ENCODE results near the gene GPSM1.

GPSM1 gene

GRCh38 chr9:136286359-136286986, 40.9 kb upstream of the GPSM1 start:
- Mint-ChIP-seq H3K36me3 (ENCODE audit: low read depth) (no peaks in the 10 kb centered on the region), H3K4me1 (ENCODE audit: low read depth) (peaks cover 4% of the 10 kb centered on the region), H3K27me3 (peaks cover 8% of the 10 kb centered on the region), H3K9me3 (no peaks in the 10 kb centered on the region), H3K4me3 (no peak overlapping the region), H3K27ac (no peak overlapping the region)
- no peak for DNase-seq

- Mint-ChIP-seq H3K4me3 (no peak overlapping the region), H3K27ac (no peak overlapping the region), H3K4me1 (ENCODE audit: low read depth) (peaks cover 4% of the 10 kb centered on the region), H3K36me3 (ENCODE audit: low read depth) (no peaks in the 10 kb centered on the region), H3K27me3 (peaks cover 8% of the 10 kb centered on the region), H3K9me3 (no peaks in the 10 kb centered on the region)
- DNase-seq: no peak
These were observed 40.4 kb upstream of the GPSM1 start for GRCh38 chr9:136286987-136287379.

GRCh38 chr9:136287960-136288753, 39.2 kb upstream of the GPSM1 start:
- H3K27ac Mint-ChIP-seq: no peak overlapping the region
- DNase-seq: no peak
- H3K4me3 Mint-ChIP-seq: no peak overlapping the region
- peaks cover 8% of the 10 kb centered on the region for H3K27me3 Mint-ChIP-seq
- H3K9me3 Mint-ChIP-seq: no peaks in the 10 kb centered on the region
- H3K4me1 Mint-ChIP-seq (ENCODE audit: low read depth): peaks cover 4% of the 10 kb centered on the region
- H3K36me3 Mint-ChIP-seq (ENCODE audit: low read depth): no peaks in the 10 kb centered on the region

- H3K4me1 Mint-ChIP-seq (ENCODE audit: low read depth): no peaks in the 10 kb centered on the region
- H3K4me3 Mint-ChIP-seq: no peak overlapping the region
- no peak for DNase-seq
- H3K27me3 Mint-ChIP-seq: peaks cover 2% of the 10 kb centered on the region
- no peaks in the 10 kb centered on the region for H3K9me3 Mint-ChIP-seq
- no peak overlapping the region for H3K27ac Mint-ChIP-seq
- H3K36me3 Mint-ChIP-seq (ENCODE audit: low read depth): no peaks in the 10 kb centered on the region
These were observed 37.5 kb upstream of the GPSM1 start for GRCh38 chr9:136289651-136290507.

- Mint-ChIP-seq H3K27ac (no peak overlapping the region), H3K4me3 (no peak overlapping the region), H3K36me3 (ENCODE audit: low read depth) (no peaks in the 10 kb centered on the region), H3K9me3 (no peaks in the 10 kb centered on the region), H3K4me1 (ENCODE audit: low read depth) (no peaks in the 10 kb centered on the region), H3K27me3 (peaks cover 2% of the 10 kb centered on the region)
- DNase-seq: no peak
These were observed 36.8 kb upstream of the GPSM1 start for GRCh38 chr9:136290508-136291000.

- Mint-ChIP-seq H3K9me3 (no peaks in the 10 kb centered on the region), H3K27me3 (peaks cover 2% of the 10 kb centered on the region), H3K36me3 (ENCODE audit: low read depth) (no peaks in the 10 kb centered on the region), H3K27ac (no peak overlapping the region), H3K4me3 (no peak overlapping the region), H3K4me1 (ENCODE audit: low read depth) (no peaks in the 10 kb centered on the region)
- no peak for DNase-seq
These were observed 35.9 kb upstream of the GPSM1 start for GRCh38 chr9:136291306-136292025.

GRCh38 chr9:136292026-136292538, 35.3 kb upstream of the GPSM1 start:
- H3K9me3 Mint-ChIP-seq: no peaks in the 10 kb centered on the region
- H3K4me1 Mint-ChIP-seq (ENCODE audit: low read depth): no peaks in the 10 kb centered on the region
- DNase-seq: no peak
- H3K27me3 Mint-ChIP-seq: no peaks in the 10 kb centered on the region
- H3K36me3 Mint-ChIP-seq (ENCODE audit: low read depth): no peaks in the 10 kb centered on the region
- H3K27ac Mint-ChIP-seq: no peak overlapping the region
- no peak overlapping the region for H3K4me3 Mint-ChIP-seq

GRCh38 chr9:136292591-136293448, 34.5 kb upstream of the GPSM1 start:
- H3K4me3 Mint-ChIP-seq: no peak overlapping the region
- H3K27me3 Mint-ChIP-seq: no peaks in the 10 kb centered on the region
- DNase-seq: no peak
- no peaks in the 10 kb centered on the region for H3K4me1 Mint-ChIP-seq (ENCODE audit: low read depth)
- H3K36me3 Mint-ChIP-seq (ENCODE audit: low read depth): no peaks in the 10 kb centered on the region
- H3K9me3 Mint-ChIP-seq: no peaks in the 10 kb centered on the region
- no peak overlapping the region for H3K27ac Mint-ChIP-seq

- Mint-ChIP-seq H3K9me3 (no peaks in the 10 kb centered on the region), H3K27me3 (no peaks in the 10 kb centered on the region), H3K36me3 (ENCODE audit: low read depth) (no peaks in the 10 kb centered on the region), H3K4me1 (ENCODE audit: low read depth) (no peaks in the 10 kb centered on the region), H3K27ac (no peak overlapping the region), H3K4me3 (no peak overlapping the region)
- no peak for DNase-seq
These were observed 33.8 kb upstream of the GPSM1 start for GRCh38 chr9:136293476-136294077.

- no peaks in the 10 kb centered on the region for H3K27me3 Mint-ChIP-seq
- no peaks in the 10 kb centered on the region for H3K9me3 Mint-ChIP-seq
- H3K36me3 Mint-ChIP-seq (ENCODE audit: low read depth): no peaks in the 10 kb centered on the region
- no peaks in the 10 kb centered on the region for H3K4me1 Mint-ChIP-seq (ENCODE audit: low read depth)
- no peak for DNase-seq
- no peak overlapping the region for H3K27ac Mint-ChIP-seq
- no peak overlapping the region for H3K4me3 Mint-ChIP-seq
These were observed 32.9 kb upstream of the GPSM1 start for GRCh38 chr9:136294437-136294836.

GRCh38 chr9:136295055-136295454, 32.3 kb upstream of the GPSM1 start:
- Mint-ChIP-seq H3K9me3 (no peaks in the 10 kb centered on the region), H3K27ac (no peak overlapping the region), H3K4me3 (no peak overlapping the region), H3K4me1 (ENCODE audit: low read depth) (no peaks in the 10 kb centered on the region), H3K36me3 (ENCODE audit: low read depth) (no peaks in the 10 kb centered on the region), H3K27me3 (no peaks in the 10 kb centered on the region)
- no peak for DNase-seq

GRCh38 chr9:136295542-136296433, 31.6 kb upstream of the GPSM1 start:
- Mint-ChIP-seq H3K4me1 (ENCODE audit: low read depth) (no peaks in the 10 kb centered on the region), H3K27me3 (no peaks in the 10 kb centered on the region), H3K9me3 (no peaks in the 10 kb centered on the region), H3K27ac (no peak overlapping the region), H3K4me3 (no peak overlapping the region), H3K36me3 (ENCODE audit: low read depth) (no peaks in the 10 kb centered on the region)
- no peak for DNase-seq

Data from activated T-cell treated with anti-CD3 and anti-CD28 coated beads, Interleukin-2, amount 50 U/mL, for 24 hours (primary cell).